ENCODE data around the gene KPTN. TPM values are rescaled to one million over a fixed set of nuclear protein-coding genes. Genes with fewer than 3 reads are reported as not detected.
A peak's percentile ranks its signal among the peaks of the same experiment; 100 is the strongest.

Gene KPTN
- total and polyA plus RNA-seq, 2 of the 13 experiments (the other 11 are each of a cell fraction or from before 2014, with no cell fraction given): 9.1 to 13.3 TPM

DNA sequence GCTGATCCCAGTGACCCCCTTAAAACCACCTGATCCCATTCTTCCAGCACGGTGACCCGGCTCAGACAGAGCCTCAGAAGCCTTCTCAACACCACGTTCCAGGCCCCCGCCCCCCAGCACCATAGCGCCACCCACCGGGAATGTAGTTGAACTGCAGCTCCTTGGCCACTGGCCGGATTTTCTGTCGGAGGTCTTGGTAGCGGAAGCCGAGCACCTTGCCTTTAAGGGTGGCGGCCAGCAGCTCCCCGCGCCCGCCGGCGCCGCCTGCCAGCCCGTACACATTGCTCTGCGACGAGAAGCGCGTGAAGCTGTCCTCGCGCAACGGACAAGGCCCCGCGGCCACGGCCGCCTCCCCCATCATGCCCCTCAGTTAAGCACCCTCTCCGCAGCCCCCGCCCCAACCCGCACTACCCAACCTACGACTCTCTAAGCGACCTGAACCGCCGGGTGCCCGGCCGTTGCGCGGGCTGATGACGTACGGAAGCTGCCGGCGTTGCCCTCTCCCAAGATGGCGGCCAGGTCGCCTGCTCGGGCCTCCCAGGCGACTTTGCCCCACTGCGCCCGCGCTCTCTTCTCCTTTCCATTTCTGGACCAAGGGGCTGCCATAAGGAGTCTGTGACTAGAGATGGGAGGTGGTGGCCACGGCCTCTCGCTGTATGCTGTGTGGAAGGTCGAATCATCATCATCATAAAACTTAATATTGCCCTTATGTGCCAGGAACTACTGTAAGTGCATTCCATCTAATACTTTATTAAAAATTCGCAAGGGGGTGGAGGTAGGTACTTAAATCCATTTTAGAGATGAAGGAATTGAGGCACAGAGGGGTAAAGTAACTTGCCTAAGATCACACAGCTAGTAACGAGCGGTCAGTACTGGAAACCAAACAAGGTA, at the start of gene KPTN (continued):
- peak; percentile 9; the same call in 1 of the 2 replicates for TF ChIP-seq GABPA (IDR thresholded peaks at IDR 0.05; ENCODE audit: low read depth, low read length)
- TF ChIP-seq GABPA (CRISPR knock-in tag; IDR thresholded peaks at IDR 0.05; ENCODE audit: low read depth): peak; percentile 59; the same call in 1 of the 2 replicates
- peak; percentile 90 for TF ChIP-seq GATAD1 (CRISPR knock-in tag; IDR thresholded peaks at IDR 0.05)
- TF ChIP-seq ZNF431 (CRISPR knock-in tag; IDR thresholded peaks at IDR 0.05; ENCODE audit: borderline replicate concordance, low read depth): 0 out of 2 replicates have a peak, but pooled peaks have one; percentile 23
- peak; percentile 24; the same call in 1 of the 2 replicates for TF ChIP-seq ESRRA (CRISPR knock-in tag; IDR thresholded peaks at IDR 0.05; ENCODE audit: low read depth)
- TF ChIP-seq TBL1XR1 (IDR thresholded peaks at IDR 0.05; ENCODE audit: borderline replicate concordance, low read length, partially characterized antibody): no peak
- TF ChIP-seq, protein P1, sequence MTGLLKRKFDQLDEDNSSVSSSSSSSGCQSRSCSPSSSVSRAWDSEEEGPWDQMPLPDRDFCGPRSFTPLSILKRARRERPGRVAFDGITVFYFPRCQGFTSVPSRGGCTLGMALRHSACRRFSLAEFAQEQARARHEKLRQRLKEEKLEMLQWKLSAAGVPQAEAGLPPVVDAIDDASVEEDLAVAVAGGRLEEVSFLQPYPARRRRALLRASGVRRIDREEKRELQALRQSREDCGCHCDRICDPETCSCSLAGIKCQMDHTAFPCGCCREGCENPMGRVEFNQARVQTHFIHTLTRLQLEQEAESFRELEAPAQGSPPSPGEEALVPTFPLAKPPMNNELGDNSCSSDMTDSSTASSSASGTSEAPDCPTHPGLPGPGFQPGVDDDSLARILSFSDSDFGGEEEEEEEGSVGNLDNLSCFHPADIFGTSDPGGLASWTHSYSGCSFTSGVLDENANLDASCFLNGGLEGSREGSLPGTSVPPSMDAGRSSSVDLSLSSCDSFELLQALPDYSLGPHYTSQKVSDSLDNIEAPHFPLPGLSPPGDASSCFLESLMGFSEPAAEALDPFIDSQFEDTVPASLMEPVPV (CRISPR knock-in tag; IDR thresholded peaks at IDR 0.05): no peak; the same call in 1 of the 2 replicates
- TF ChIP-seq SETDB1 (CRISPR knock-in tag; IDR thresholded peaks at IDR 0.05; ENCODE audit: borderline replicate concordance): no peak
- TF ChIP-seq TARDBP (CRISPR knock-in tag; IDR thresholded peaks at IDR 0.05): no peak; the same call in 1 of the 2 replicates
- TF ChIP-seq, protein P2, sequence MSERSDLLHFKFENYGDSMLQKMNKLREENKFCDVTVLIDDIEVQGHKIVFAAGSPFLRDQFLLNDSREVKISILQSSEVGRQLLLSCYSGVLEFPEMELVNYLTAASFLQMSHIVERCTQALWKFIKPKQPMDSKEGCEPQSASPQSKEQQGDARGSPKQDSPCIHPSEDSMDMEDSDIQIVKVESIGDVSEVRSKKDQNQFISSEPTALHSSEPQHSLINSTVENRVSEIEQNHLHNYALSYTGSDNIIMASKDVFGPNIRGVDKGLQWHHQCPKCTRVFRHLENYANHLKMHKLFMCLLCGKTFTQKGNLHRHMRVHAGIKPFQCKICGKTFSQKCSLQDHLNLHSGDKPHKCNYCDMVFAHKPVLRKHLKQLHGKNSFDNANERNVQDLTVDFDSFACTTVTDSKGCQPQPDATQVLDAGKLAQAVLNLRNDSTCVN (CRISPR knock-in tag; IDR thresholded peaks at IDR 0.05; ENCODE audit: borderline replicate concordance): no peak
- peak; percentile 46; the same call in 1 of the 2 replicates for TF ChIP-seq ETV5 (CRISPR knock-in tag; IDR thresholded peaks at IDR 0.05; ENCODE audit: borderline replicate concordance)
- TF ChIP-seq, protein P3, sequence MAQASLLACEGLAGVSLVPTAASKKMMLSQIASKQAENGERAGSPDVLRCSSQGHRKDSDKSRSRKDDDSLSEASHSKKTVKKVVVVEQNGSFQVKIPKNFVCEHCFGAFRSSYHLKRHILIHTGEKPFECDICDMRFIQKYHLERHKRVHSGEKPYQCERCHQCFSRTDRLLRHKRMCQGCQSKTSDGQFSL (CRISPR knock-in tag; IDR thresholded peaks at IDR 0.05): no peak
- no peak for TF ChIP-seq ZNF777 (CRISPR knock-in tag; IDR thresholded peaks at IDR 0.05)
- TF ChIP-seq, protein P4, sequence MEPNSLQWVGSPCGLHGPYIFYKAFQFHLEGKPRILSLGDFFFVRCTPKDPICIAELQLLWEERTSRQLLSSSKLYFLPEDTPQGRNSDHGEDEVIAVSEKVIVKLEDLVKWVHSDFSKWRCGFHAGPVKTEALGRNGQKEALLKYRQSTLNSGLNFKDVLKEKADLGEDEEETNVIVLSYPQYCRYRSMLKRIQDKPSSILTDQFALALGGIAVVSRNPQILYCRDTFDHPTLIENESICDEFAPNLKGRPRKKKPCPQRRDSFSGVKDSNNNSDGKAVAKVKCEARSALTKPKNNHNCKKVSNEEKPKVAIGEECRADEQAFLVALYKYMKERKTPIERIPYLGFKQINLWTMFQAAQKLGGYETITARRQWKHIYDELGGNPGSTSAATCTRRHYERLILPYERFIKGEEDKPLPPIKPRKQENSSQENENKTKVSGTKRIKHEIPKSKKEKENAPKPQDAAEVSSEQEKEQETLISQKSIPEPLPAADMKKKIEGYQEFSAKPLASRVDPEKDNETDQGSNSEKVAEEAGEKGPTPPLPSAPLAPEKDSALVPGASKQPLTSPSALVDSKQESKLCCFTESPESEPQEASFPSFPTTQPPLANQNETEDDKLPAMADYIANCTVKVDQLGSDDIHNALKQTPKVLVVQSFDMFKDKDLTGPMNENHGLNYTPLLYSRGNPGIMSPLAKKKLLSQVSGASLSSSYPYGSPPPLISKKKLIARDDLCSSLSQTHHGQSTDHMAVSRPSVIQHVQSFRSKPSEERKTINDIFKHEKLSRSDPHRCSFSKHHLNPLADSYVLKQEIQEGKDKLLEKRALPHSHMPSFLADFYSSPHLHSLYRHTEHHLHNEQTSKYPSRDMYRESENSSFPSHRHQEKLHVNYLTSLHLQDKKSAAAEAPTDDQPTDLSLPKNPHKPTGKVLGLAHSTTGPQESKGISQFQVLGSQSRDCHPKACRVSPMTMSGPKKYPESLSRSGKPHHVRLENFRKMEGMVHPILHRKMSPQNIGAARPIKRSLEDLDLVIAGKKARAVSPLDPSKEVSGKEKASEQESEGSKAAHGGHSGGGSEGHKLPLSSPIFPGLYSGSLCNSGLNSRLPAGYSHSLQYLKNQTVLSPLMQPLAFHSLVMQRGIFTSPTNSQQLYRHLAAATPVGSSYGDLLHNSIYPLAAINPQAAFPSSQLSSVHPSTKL (CRISPR knock-in tag; IDR thresholded peaks at IDR 0.05): no peak
- no peak for TF ChIP-seq NFE2L1 (CRISPR knock-in tag; IDR thresholded peaks at IDR 0.05; ENCODE audit: borderline replicate concordance)
- no peak for TF ChIP-seq NONO (IDR thresholded peaks at IDR 0.05)
- peak; percentile 44; the same call in 1 of the 2 replicates for TF ChIP-seq NONO (CRISPR knock-in tag; conservative IDR thresholded peaks at IDR 0.05)
- TF ChIP-seq YEATS2 (CRISPR knock-in tag; IDR thresholded peaks at IDR 0.05; ENCODE audit: borderline replicate concordance): peak; percentile 78
- TF ChIP-seq MED1 (CRISPR knock-in tag; IDR thresholded peaks at IDR 0.05): peak; percentile 40; the same call in 1 of the 2 replicates
- peak; percentile 81 for TF ChIP-seq ZFY (CRISPR knock-in tag; IDR thresholded peaks at IDR 0.05)
- no peak for TF ChIP-seq ARID2 (CRISPR knock-in tag; IDR thresholded peaks at IDR 0.05; ENCODE audit: borderline replicate concordance)
- TF ChIP-seq ADNP (CRISPR knock-in tag; IDR thresholded peaks at IDR 0.05): no peak
- no peak for TF ChIP-seq ZNF549 (CRISPR knock-in tag; IDR thresholded peaks at IDR 0.05)
